Measurements from ENCODE around the gene TANK.

TANK gene

DNA sequence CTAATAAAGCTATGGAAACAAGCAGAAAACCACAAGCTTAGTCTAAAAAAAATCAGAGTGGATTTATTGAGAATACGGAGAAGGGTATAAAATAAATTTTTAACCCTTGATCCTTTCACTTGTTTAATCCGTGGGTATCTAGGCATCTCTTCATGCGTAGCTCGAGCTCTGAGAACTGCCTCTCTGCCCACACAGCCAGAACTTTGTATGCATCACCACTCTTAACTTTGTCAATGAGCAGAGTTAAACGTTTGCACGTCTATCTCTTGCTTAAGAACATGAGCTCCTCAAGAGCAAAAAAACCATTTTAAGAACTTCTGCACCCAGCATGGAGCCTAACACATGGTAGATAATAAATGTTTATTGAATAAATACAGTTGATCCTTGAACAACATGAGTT, 26.9 kb upstream of the TANK start:
- DNase-seq (ENCODE audit: low spot score), result no peak

DNA sequence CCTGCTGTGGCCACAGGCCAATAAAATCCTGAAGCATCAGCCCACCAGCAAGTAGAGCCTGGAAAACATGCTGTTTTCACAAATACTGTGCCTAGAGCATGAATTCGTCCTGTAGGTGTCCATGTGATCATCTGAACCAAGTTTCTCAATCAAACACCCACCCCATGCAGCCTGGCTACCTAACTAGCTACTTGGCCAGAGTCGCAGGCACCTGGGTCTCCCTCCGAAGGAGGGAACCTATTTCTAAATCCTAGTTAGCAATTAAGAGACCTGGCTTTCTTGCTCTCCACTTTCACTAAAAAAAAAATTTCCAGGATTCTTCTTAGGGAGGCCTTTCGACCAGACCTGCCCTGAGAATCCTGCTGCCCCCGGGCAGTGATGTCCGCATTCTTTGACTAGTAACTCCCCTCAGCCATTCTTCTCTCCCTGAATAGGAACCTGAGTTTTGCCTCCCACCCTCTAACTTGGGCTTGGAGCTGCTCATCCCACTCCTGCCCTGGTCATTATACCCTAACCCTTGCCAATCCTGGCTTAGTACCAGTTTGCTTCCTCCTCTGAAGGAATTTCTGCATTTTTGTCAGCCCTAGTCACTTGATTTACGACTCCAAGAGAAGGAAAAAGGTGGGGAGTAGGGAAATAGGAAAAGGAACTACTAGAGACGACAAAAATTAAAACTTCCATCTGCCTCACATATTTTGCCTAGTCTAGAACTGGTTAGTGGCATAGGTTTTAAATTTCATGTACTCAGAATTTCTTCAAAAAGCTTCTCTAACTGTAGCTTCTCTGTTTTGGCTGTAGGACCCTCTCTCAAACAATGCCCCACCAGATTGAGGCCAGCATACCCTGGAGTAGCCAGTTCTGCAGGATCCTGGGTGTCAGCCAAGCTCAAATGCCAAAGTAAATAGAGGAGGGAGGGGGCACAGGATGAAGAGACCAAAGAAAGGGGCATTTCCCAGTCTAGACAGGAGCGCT, 25.4 kb upstream of the TANK start:
- DNase-seq (ENCODE audit: low spot score), result peak; percentile 48

DNA sequence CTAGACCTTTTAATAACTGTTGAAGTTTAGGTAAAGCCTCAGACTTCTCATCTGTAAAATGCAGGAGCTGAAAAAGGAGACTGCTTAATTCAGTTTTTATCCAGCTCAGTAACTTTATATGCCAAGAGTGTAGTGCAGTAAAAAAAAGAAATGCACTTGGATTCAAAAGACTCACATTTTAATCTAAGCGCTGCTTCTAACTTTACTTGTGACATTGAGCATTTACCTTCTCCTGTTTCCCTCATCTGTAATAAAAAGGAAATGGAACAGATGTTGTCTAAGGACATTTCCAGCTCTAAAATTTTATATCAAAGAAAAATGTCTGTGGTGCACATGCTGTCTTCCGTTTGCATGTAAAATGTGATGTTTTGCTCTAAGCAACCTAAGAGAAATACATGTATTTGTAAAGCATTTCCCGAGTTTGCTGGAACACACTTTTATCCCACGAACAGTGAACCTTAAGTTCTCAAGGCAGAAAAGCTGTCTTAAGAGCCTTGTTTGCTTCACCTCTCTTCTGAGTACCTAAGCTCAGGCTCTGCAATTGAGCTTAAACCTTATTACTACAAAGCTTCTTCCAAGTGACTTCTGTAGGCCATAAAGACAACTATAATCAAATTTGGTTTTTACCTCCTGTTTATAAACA, 24.2 kb upstream of the TANK start:
- DNase-seq (ENCODE audit: low spot score), result no peak

DNA sequence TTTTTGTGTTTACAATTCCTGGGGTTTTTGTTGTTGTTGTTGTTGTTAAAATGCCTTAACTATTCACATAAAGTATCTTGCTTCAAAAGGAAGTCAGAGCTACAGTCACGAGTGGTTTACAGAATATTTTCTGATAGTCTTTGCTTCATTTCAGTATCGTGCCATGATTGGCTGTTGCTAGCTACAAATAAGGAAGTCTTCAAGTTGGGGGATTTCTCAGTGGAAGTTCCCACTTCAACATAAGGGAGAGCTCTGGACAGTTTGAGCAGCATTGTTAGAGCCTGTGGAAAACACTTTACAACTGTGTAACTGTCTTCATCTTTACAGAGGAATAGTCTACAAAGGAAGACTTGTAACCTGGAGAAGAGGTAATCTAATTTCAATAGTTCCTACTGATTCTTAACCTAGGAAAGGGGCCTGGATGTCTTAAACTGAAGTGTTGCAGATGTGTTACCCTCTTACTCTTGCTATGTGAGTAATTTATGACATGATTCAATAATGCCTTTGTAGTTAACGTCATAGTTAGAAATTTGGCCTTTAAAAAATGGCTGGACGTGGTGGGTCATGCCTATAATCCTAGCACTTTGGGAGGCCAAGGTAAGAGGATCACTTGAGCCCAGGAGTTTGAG, 23.4 kb upstream of the TANK start:
- DNase-seq (ENCODE audit: low spot score), result peak; percentile 63

DNA sequence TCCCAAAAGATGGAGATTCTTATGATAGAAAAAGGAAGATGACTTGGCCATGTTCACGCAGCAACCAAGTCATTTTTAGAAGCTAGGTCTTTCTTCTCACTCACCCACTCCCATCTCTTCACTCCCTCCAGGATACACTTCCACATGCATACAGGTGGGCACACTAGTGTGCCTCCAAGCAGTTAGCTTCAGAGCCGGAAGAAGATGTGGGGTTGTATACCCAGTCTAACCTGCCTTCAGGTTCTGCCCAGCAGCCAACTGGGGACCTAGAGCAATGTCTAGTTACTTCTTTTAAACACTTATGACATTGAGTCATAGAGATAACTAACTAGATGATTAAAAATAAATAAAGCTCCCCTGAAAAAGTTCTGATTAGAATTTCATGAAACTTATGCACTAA, 21.8 kb upstream of the TANK start:
- no peak for DNase-seq (ENCODE audit: low spot score)

DNA sequence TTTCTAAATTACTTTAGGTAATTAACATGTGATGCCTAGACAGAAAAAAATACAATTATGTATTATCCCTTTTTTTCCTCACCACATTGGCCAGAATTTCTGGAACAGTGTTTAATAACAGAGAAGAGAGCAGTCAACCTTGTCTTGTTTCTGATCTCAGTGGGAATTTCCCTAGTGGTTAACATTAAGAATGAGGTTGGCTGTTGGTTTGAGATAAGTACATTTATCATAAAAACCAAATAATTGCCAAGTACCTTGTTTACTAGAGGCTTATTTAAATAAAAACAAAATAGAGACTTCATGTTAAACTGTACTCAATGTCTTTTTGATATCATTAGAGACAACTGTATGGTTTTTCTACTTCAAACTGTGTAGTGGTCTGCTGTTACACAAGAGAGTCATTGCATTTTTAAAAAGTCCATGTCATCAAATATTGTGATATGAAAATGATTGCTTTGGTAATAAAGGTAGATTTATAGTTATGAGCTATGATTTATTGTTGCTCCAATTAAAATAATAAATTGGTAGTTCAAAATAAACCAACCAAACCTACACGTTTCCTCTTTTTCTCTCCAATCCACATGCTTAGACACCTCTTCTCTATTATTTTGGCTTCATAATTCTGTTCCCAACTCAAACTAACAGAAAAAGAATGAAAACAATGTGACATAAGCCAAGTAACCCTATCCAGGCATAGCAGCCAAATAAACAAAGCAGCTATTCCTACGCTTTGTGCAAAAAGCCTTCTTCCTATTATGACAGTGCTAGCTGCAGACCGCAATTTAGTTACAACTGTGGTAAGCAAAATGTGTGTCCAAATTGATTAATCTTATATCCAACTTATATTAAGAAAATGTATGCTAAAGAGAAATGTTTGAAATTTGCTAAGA, 20.9 kb upstream of the TANK start:
- DNase-seq (ENCODE audit: low spot score), result peak; percentile 24

DNA sequence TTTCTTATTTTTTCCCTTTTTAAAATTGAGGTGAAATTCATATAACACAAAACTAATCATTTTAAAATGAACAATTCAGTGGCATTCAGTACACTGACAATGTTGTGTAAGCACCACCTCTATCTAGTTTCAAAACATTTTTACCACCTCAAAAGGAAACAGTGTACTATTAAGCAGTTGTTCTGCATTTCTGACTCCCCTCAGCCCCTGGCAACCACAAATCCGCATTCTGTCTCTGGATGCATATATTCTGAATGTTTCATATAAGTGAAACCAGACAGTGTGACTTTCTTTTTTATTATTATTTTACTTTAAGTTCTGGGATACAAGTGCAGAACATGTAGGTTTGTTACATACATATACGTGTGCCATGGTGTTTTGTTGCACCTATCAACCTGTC, 19.2 kb upstream of the TANK start:
- DNase-seq (ENCODE audit: low spot score), result no peak

DNA sequence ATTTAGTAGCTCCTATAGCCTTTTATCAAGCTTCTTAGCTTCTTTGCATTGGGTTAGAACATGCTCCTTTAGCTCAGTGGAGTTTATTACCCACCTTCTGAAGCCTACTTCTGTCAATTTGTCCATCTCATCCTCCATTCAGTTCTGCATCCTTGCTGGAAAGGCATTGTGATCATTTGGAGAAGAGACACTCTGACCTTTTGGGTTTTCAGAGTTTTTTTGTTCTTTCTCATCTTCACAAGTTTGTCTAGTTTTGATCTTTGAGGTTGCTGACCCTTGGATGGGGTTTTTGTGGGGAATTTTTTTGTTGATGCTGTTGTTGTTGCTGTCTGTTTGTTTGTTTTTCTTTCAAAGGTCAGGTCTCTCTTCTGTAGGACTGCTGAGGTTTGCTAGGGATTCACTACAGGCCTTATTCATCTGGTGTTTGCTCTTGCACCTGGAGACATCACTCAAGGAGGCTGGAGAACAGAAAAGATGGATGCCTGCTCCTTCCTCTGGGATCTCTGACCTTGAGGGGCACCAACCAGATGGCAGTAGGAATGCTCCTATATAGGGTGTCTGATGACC, 13.9 kb upstream of the TANK start:
- no peak for DNase-seq (ENCODE audit: low spot score)

DNA sequence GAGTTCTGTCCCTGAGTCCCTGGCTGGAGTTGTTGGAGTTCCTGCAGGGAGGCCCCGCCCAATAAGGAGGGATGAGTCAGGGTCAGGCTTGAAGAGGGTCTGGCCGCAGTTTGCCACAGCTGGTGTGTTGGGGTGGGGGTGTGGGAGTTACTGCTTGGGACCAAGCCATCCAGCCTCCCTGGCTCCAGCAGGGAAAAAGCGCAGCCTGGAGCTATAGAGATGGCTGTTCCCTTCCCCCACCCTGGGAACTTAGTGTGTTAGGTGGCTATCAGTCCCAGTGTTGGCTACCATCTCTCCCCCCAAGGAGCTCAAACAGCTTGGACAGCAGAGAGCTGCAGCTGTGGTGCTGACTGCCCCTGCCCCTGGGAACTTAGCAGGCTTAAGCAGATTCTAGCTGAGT, 13.2 kb upstream of the TANK start:
- DNase-seq (ENCODE audit: low spot score), result no peak

DNA sequence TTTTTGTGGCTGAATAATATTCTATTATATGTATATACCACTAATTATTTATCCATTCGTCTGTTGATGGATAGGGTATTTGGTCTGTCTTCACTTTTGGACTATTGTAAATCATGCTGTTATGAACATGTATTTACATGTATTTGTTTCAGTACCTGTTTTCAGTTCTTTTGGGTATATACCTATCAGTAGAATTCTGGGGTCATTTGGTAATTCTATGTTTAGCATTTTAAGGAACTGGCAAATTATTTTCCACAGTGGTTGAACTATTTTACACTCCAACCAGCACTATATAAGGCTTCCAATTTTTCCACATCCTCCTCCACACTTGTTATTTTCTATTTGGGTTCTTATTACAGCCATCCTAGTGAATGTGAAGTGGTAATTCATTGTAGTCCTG, 12.4 kb upstream of the TANK start:
- DNase-seq (ENCODE audit: low spot score), result no peak

DNA sequence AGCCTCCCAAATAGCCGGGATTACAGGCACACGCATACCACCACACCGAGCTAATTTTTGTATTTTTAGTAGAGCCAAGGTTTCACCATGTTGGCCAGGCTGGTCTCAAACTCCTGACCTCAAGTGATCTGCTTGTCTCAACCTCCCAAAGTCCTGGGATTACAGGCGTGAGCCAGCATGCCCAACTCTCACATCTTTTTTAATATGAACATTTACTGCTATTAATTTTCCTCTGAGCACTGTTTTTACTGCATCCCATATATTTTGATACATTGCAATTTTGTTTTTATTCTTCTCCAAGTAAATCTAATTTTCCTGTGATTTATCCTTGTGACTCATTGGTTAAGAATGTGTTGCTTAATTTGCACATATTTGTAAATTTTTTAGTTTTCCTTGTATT, 9.5 kb upstream of the TANK start:
- no peak for DNase-seq (ENCODE audit: low spot score)

DNA sequence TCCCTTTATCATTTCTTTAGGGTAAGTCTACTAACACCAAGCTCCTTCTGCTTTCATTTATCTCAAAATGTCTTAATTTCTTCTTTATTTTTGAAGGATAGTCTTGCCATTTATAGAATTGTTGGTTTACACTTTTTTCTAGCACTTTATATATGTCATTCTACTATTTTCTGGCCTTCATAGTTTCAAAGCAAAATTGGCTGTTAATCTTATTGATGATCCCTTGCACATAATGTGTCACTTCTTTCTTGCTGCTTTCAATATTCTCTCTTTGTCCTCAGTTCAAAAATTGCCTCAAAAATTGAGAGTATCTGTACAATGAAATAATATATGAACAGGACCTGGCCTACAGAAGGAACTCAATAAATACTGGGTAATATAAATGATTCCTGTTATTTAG, 7.9 kb upstream of the TANK start:
- no peak for DNase-seq (ENCODE audit: low spot score)

DNA sequence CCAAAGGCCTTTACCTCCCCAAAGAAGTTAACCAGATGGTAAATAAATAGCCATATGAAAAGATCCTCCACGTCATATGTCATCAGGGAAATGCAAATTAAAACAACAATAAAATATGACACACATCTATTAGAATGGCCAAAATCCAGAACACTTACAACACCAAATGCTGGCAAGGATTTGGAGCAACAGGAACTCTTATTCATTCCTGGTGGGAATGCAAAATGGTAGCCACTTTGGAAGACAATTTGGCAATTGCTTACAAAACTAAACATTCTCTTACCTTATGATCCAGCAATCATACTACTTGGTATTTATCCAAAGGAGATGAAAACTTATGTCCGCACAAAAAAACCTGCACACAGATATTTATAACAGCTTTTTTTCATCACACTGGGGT, 1.3 kb upstream of the TANK start:
- DNase-seq (ENCODE audit: low spot score), result no peak

DNA sequence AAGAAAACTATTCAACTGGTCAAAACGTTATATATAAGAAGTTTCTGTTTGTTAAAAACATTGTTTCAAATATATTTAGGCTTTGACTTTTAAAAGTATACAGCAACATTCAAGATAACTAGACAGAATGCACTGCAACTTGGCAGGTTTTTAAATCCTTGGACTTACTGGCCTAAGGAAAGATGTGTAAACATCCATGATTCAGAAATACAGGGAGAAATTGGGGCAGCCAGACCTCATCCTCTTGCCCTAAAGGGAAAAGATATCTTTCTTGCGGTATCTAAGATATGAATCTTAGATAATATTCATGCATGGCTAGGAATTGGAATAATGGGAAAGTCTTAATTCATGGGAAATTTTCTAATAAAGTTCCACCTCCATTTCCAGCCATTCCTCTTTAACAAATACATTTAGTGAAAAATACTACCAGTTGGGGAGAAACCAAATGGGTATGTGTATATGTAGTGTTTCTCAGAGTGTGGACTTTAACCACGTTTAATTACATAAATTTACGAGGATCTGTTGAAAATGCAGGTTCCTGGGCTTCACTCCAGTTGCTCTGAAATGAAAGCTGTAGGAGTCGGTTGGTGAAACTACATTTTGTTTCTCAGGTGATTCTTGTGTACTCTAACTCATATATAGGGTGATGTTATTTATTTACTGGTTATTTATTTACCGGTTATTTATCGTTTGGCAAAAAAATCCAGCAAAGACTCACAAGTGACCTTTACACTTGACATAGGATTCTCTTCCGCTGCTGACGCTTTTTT, 587 bp upstream of the TANK start:
- no peak for DNase-seq (ENCODE audit: low spot score)

DNA sequence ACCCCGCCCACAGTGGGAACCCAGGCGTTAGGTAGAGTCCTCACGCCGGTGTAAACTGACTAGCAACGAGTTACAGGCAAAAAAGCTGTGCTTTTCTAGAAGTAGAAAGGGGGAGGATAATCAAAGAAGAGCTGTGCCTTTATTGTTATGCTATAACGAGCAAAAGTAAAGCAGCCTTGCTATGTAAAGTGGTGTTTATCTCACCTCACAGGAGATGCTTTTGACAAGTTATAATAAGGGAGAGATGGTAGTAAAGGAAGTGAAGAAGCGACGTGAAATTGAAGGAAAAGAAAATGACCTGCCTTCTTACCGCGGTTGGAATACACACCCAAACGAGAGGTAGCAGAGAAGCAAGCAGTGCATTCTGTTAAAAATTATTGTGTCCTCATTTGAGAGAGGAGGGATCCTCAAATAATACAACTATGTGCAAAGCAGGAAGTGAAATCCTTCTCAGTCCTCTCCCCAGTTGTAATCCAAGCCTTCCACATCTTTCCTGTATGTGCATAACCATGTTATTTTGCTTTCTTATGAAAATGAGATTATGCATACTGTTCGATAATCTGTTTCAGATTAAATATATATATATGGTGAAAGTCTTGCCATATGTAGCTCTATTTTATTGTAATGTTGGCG, 962 bp downstream of the TANK start:
- DNase-seq (ENCODE audit: low spot score), result no peak

DNA sequence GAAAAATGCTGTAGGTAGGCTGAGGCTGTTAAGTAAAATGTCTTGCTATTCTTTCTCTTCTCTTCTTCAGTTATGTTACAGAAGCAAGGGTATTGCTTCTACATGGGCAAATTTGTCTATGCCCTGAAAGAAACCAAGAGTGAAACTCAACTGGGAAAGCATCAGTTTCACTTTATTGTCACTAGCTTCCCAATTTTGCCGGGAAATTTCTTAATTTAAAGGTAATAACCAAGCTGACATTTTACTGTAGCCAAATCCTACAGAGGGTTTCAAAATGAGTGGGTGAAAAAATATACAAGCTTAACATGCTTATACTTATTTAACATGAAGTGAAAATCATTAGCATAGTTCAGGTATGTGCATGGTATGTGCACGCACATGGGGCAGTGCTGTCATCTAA, 3.2 kb downstream of the TANK start:
- DNase-seq (ENCODE audit: low spot score), result no peak

DNA sequence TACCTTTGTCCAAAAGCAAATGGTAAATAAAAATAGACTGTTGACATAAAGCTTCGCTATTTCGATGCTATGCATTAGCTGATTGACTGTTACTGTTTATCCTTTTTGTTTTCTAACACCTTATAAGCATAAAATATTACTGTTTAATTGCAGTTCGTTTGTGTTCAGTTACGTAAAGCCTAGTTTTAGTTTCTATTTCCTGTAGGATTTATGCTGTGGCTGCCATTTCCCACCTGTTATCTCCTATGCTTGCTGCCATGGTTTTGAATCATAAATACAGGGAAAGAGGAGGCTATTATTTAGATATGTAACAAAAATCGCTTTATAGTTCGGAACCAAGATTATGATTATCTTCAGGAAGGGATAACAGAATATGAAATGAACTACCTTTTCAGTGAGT, 3.9 kb downstream of the TANK start:
- DNase-seq (ENCODE audit: low spot score), result no peak

DNA sequence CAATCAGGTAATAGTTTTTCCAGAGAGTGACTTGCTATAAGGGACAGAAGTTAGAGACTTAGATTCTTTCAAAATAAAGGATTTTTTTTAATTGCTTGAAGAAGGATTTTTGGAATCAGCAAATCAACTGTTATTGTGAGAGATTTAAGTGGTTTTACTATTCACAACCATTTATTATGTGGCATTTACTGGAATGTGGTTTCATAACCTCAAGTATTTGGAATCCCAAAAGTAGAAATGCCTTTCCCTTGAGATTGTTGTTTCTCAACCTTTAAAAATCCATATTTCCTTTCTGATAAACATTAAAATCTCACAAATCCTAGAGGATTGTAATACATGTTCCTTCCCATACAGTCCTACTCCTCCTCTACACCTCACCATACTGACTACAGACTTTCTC, 5.0 kb downstream of the TANK start:
- DNase-seq (ENCODE audit: low spot score), result no peak

DNA sequence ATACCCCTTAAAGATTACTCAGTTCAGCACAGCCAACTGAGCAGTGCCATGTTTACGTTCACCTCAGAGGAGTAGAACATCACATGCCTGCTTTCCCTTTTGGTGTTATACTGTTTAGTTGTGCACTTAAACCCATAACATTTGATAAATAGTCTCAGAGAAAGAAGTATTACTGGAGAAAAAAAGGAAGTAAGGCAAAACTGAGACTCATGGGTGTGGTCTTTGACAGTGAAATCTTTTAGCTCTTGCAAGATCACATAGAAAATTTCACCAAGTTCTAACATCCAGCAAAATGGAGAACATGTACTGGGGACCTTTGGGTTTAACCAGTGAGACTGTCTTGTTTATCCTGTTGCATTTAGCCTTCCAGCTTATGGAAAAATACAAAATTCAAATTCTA, 5.6 kb downstream of the TANK start:
- no peak for DNase-seq (ENCODE audit: low spot score)

Measured in Ammon's horn (tissue), 1 donor.